HG03064 (cell line): Measurements from ENCODE around the gene GPHN.

Experiments
- ATAC-seq: cut with Tn5 transposase; IDR thresholded peaks from one replicate; pipeline ENCODE4 v1.9.1; 2021; ENCODE audit warnings: low read depth; ENCODE audit not compliant: unreplicated experiment

GPHN gene

DNA sequence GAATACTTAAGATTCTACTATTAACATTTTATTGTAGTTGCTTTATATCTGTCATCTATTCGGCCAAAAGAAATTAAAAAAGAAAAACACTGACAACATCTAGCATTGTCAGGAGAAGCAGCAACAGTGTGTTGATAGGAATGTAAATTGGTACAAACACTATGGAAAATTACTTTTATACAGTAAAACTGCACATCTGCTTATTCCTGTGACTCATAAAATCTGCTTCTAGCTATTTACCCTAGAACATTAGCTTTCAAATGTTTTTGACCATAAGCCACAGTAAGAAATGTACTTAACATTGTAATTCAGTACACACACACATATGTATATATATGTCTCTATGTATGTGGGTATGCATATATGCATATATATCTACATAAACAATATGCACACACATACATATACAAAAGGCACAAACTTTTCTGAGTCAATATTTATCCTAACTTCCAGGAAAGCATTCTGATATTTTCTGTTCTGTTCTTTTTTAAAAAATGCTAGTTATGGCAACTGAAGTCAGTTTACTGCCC is 402.4 kb downstream of the GPHN start:
- ATAC-seq: no peak

DNA sequence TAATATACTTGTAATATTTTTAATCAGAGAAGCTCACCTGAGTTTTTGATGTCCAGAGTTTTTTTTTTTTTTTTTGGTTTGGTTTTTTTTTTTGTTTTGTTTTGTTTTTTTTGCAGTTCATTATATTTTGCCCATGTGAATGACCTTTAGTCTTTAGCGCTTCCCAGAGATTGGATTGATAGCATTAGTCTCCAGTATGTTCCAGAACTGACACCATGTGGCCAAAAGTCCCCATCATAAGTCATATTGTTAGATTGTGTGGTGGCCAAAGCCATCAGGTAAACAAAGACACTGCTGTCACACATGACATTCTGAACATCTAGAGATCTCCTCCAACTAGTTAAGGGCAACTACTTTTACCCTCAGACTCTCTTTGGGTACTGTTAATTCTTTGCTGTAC is 408.5 kb downstream of the GPHN start:
- no peak for ATAC-seq

DNA sequence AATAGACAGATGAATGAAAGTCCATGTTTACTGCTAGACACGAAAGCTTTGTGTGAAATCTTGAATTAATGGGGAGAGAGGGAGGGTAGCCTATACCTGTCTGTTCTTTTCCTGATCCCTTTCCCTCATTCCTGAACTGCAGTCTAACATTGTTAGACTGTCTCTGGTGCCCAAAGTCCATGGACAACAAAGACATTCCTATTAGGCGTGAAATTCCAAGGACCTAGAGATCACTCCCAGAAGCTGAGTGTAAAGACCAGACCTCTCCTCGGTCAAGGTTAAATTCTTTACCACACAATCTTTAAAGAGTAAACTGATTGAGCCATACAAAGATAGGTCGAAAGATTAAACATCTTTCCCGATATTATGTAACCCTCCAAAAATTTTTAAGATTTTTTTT is 410.6 kb downstream of the GPHN start:
- no peak for ATAC-seq

DNA sequence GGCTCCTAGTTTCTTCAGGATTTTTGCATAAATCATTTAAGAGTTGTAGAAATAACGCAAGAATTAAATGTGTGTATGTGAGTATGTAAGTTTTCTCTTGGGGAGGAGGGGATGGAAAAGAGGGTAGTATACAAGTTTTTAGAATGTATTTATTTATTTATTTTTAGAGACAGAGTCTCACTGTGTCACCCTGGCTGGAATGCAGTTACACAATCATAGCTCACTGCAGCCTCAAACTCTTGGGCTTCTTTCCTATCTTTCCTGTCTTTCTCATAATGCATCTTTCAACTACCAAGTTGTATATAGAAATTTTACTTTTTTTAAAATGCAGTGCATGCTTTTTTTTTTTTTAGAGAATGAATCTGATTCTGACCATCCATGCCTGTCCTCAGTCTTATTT is 412.2 kb downstream of the GPHN start:
- no peak for ATAC-seq

DNA sequence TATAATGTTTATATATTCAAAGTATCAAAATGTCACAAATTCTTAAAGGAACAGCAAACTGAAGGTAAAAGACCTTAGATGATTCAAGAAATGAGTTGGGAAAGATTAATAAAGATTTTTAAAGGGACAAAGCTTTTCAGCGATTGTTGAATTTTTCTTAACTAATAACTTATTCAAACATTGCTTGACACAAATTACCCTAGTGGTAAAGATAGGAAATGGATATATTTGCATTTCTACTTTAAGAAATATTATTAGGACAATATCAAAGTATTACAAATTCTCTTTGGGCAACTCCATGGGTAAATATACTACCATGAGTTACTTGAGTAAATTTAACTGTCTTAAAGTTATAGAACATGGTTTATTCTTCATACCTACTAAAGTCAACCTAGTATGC is 415.3 kb downstream of the GPHN start:
- ATAC-seq: no peak

DNA sequence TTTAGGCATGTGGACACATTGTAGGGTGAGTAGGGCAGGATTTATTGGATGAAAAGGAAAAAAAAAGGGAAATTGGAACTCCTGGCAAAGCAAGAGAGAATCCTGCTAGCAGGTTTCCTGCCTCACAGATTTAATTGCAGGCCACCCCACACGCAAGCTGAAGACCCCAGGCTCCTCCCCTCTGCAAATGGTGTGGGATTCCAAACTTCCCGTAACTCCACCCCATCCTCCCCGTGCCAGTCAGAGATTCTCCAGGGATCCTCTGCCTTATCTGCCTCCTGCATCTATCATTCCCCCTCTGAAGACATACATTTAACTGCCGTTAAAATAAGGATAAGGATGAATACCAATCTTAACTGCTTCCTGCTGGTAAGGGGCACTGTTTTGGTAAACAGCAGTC is 431.5 kb downstream of the GPHN start:
- no peak for ATAC-seq

DNA sequence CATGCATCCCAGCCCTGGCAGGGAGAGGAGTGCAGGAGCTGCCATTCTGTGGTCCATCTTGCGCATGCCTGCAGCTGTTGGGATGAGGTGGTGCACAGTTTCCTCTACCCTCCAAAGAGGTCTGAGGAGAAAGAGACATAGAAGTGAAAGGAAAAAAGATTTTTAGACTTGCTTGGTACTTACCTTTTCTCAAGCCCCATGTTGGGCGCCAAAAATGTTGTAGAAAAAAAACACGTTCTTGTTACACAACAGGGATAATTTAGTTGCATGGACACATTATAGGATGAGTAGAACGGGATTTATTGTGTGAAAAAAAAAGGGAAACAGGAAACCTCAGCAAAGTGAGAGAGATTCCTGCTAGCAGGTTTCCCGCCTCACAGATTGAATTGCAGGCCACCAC is 436.9 kb downstream of the GPHN start:
- ATAC-seq: no peak

DNA sequence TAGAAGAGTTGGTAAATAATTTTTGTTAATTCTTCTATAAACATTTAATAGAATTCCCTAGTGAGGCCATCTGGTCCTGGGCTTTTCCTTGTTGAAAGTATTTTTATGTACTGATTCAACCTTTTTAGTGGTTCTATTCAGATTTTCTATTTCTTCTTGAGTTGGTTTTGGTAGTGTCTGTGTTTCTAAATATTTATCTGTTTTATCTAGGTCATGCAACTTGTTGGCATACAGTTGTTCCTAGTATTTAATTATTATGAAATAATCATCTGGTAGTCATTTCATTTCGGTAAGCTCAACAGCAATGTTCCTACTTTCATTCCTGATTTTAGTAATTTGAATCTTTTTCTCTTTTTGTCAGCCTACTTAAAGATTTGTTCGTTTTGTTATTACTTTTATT is 447.2 kb downstream of the GPHN start:
- ATAC-seq: no peak

DNA sequence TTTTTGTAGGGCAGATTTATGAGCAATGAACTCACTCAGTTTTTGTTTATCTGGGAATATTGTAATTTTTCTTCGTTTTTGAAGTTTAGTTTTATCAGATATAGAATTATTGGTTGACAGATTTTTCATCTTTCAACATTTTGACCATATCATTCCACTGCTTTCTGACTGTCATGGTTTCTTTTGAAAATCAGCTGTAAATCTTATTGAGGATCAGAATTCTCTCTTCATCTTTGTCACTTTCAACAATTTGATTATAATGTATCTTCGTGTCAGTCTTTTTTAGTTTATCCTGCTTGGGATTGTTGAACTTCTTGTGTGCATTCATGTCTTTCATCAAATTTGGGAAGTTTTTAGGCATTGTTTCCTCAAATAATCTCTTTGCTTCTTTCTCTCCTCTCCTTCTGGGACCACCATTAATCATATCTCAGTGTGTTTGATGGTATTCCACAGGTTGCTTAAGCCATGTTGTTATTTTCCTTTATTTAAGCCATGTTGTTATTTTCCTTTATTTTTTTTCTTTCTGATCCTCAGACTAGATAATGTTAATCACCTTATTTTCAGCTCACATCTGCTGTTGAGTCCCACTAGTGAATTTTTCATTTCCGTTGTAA is 451.6 kb downstream of the GPHN start:
- ATAC-seq: no peak

DNA sequence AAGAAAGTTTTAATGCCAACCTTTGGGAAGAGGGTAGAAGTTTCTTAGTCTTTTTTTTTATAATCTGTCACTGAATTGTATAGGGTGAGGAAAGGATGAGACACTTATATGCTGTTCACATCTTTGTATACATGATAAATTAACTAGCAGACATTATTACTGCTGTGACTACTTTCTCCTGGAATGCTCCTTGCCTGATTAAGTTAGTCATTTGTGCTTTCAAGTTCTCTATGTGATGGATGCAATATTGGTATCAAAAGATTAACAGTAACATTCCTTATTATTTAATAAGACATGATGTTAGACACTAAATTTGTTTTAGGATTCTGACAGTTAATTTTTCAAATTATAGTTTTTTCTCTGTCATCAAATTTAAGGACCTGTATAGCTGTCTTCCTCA is 457.9 kb downstream of the GPHN start:
- ATAC-seq: no peak

DNA sequence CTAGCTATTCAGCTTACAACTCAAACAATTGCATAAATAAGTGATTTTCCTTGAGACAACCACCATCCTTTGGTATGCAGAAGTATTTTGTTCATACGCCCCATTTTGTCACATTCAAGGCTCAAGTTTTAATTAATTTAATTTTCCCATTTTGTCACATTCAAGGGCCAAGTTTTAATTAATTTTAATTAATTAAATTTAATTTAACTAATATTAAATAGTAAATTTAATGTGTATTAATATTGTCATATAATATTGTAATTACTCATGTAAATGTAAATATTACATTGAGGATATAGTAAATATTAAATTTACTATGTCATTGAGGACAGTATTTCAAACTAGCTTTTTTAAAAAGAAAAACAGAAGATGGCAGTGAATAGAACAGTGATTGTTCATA is 464.5 kb downstream of the GPHN start:
- no peak for ATAC-seq

DNA sequence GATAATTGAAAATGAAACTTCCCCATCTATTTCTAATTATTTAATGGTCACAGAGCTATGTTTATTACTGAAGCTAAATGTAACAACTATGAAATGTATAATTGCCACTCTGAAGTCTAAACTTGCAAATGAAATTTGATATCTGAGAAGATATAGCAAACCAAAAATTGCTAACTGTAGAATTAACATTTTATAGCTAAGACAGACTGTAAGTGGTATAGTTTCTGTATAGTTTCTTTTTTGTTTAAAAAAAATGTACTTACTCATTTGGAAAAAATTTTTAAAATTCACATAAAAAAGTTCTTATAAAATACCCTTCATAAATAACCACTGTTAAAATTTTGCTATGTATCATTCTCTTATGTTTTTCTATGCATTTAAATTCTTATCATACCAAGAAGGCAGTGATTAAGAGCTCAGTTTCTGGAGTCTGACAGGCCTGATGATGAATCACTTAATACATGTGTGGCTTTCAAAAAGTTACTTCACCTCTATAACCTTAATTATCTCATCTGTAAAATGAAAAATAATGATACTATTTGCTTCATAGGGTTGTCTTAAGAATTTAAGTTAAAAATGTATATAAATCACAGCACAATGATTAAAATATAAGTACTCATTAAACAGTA is 466.6 kb downstream of the GPHN start:
- ATAC-seq: no peak

DNA sequence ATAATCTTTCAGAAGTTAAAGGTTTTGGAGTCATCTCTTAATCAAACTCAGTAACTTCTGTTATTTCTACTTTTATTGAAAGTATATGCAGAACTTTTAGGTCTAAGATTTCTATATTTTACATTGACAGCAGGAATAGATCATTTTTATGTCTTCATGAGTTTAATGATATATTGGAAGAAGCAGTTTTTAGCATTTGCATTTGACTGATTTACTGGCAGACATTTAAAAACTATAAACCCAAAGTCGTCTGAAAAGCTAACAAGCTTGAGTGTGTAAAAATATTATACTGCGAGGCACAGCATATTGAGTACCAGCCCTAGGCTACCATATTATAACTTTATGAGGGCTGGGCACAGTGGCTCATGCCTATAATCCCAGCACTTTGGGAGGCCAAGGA is 467.3 kb downstream of the GPHN start:
- no peak for ATAC-seq

DNA sequence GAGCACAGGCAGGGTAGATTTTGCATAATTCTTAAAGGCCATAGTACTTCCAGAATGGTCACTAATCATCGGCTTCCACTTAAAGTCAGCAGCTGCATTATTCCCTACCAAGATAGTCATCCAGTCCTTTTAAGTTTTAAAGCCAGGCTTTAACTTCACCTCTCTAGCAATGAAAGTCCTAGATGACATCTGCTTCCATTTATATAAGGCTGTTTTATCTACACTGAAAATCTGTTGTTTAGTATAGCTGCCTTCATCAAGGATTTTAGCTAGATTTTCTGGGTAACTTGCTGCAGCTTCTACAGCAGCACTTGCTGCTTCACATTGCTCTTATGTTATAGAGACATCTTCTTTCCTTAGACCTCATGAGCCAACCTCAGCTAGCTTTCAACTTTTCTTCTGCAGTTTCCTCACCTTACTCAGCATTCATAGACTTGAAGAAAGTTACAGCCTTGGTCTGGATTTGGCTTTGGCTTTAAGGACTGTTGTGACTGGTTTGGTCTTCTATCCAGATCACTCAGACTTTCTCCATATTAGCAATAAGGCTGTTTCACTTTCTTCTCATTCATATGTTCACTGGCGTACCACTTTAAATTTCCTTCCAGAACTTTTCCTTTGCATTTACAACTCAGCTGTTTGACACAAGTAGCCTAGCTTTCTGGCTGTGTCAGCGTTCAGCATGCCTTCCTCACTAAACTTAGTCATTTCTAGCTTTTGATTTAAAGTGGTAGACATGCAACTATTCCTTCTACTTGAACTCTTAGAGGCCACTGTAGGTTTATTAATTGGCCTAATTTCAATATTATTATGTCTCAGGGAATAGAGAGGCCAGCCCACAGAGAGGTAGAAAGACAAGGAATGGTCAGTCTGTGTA is 471.4 kb downstream of the GPHN start:
- no peak for ATAC-seq

DNA sequence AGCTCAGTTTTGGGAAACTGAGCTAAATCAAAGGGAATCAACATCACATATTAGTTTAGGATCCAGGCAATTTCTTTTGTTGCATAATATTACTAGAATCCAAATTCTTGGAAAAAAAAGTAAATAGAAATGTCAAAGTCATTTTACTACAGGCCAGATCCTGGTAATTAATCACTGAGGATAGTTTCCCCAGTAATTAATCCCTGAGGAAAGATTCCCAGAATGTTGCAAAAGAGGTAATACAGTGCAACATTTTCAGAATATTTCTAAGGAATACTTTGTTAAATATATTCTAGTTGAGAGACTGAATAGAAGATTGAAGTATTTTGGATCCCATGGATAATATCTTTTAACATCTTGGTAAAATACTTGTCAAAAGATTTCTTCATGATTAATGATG is 474.3 kb downstream of the GPHN start:
- ATAC-seq: no peak

DNA sequence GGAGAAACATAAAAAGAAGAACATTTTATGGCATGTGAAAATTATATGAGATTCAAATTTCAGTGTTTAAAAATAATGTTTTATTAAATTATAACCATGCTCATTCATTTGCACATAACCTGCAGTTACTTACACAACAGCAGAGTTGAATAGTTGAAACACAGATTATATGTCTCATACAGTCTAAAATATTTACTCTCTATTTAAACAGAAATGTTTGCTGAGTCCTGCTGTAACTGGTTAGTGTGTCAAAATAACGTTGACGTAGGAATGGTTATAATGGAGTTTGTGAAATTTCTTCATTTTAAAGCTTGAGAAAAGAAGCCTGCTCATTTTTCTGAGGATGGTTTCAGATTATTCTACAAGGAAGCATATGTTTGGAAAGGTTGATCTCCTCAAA is 484.8 kb downstream of the GPHN start:
- ATAC-seq: no peak

DNA sequence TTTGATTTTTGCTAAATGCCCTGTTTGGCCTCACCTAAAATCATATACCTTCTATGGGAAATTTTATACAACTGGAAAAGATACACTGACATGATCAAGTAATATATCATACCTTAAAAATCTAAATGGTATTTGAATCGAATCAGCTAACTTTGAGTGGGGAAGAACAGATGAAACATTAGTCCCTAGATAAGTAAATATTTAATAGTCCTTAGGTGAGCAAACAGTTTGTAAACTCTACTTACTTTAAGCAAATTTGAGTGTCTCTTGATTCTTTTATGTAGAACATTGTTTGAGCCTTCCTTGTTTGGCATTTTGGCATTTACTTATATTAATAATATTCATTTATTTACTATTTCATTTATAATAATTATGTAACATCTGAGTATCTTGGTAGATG is 485.6 kb downstream of the GPHN start:
- no peak for ATAC-seq

DNA sequence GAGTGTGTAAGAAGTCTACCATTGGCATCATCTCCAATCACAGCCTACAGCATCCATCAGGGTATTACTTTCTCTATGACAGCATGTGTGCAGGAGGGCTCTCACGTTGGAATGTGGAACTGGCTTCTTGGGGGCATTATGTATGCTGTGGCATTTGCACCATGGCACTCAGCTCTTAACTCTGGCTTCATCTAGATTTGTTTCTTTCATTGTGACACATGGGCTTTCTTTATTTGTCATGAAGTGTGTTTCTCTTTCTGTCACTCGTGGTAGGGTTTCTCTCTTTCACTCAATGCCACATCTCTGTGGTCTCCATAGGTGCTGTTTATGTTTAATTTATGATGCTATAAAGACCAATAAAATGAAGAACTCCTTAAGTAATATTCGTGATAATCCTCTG is 490.1 kb downstream of the GPHN start:
- no peak for ATAC-seq

DNA sequence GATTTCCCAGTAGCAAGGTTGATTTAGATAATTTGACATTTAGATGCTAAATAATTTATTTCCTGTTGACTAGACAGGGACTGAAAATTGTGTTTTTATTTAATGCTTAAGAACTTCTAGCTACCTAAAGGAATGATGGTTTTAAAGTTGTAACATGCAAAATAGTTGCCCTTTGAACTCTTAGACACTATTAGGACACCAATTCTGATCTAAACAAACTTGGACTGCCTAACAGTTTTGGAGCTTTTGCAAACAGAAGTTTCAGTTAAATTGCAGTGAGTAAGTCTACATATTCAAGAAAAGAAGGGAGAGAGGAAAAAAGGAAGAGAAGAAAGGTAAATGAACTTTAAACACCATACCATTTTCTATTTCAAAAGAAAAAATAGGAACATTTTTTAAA is 492.0 kb downstream of the GPHN start:
- no peak for ATAC-seq

DNA sequence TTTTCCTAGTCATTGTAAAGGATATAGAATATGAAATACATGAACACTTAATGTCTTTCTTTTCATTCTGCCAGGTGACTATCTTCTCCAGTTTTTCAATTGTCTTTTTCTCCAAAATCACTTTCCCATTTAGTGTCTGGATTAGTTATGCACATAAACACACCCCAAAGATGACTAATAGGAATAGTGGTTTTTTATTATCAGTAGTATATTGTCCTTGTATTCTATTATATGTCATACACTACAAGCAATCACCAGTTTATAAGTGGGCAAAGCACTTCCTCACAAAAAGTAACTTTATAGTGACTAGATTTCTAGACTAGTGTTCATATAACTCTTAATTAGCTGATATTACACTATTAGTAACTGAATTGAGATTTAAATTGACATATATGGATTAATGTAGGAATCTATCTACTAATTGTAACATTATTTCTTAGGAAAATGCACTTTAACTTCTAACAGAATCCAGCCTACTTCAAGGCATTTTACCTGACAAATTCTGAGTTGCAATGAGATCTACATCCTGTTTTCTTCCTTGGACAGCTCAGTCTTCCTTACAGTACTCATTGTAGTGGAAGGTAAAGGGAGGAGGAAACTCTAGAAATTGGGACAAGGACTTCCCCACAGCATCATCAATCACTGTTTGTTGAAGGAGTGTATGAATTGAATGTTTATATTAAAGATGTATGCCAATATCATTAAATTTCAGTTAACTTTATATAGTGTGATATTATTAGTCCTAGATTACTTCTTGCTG is 495.2 kb downstream of the GPHN start:
- no peak for ATAC-seq

DNA sequence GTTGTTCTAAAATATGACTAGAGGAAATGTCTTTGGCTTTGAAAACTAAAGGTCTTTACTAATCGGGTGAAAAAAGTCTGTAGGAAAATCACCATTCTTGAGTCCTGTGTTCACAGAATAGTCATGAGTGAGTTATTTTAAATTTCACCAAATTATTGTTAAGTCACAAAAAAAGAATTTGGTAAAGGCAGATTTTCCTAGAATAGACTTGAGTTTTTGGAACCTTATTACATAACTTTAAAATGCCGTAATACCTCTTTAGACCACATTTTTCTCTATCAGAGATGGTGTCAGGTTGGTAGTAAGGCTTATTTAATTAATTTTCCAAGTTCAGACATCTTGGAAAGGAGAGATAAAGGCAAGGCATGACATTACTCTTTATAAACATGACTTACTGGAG is 496.6 kb downstream of the GPHN start:
- no peak for ATAC-seq
